OCI-LY7 (cell line): Measurements from ENCODE around the gene KCNIP3. TPM values are rescaled to one million over a fixed set of nuclear protein-coding genes. Genes with fewer than 3 reads are reported as not detected.

ENCODE experiments used
- BruUV-seq: library from RNA; stranded (reverse); fragments of 400-500 nt; replicated peaks from 2 replicates; lab custom pipeline; 2021; lab: Mats Ljungman, UMichigan
- CTCF ChIA-PET: fragments of 300-600 bp; sonication (Branson Sonifier 250); formaldehyde crosslinking; loops from one replicate; lab custom pipeline; 2022; ENCODE audit warnings: antibody characterized with exemption; ENCODE audit not compliant: unreplicated experiment; lab: Charles Lee
- POLR2A ChIA-PET: fragments of 300-600 bp; sonication (Branson Sonifier 250); formaldehyde crosslinking; loops from one replicate; lab custom pipeline; 2022; ENCODE audit warnings: antibody characterized with exemption; lab: Charles Lee
- DNase-seq: peaks from one replicate; pipeline ENCODE4 v3.0.0-alpha.2; 2015; ENCODE audit warnings: low spot score
- H2AFZ ChIP-seq: fragments of 200-600 bp; sonication (generic), shearing (Covaris generic); 2 replicates; pipeline ENCODE4 v1.6.1; 2014; ENCODE audit warnings: mild to moderate bottlenecking, antibody characterized with exemption, low read length, moderate library complexity
- H3K27ac ChIP-seq: fragments of 200-600 bp; sonication (generic); 2 replicates; pipeline ENCODE4 v1.5.1; 2014; ENCODE audit warnings: mixed run types, low read depth, mild to moderate bottlenecking, moderate library complexity, low read length, inconsistent platforms; ENCODE audit not compliant: poor library complexity, severe bottlenecking
- H3K36me3 ChIP-seq: fragments of 200-600 bp; sonication (generic); 2 replicates; pipeline ENCODE4 v1.6.1; 2014; ENCODE audit warnings: mild to moderate bottlenecking, antibody characterized with exemption, low read length, moderate library complexity, mixed read lengths; ENCODE audit not compliant: insufficient read depth
- H3K4me1 ChIP-seq: fragments of 200-600 bp; sonication (generic); 2 replicates; pipeline ENCODE4 v1.5.1; 2014; ENCODE audit warnings: mild to moderate bottlenecking, low read length; ENCODE audit not compliant: insufficient read depth, poor library complexity, severe bottlenecking
- H3K4me2 ChIP-seq: fragments of 200-600 bp; sonication (generic); 2 replicates; pipeline ENCODE4 v1.6.1; 2014; ENCODE audit warnings: mild to moderate bottlenecking, low read length
- H3K4me3 ChIP-seq: fragments of 200-600 bp; sonication (generic); 2 replicates; pipeline ENCODE4 v1.5.1; 2014; ENCODE audit warnings: mild to moderate bottlenecking, low read depth, low read length; ENCODE audit not compliant: poor library complexity, severe bottlenecking
- H3K79me2 ChIP-seq: fragments of 200-600 bp; sonication (generic); 2 replicates; pipeline ENCODE4 v1.6.1; 2016; ENCODE audit warnings: low read depth, mild to moderate bottlenecking, low read length, moderate library complexity, mixed read lengths; ENCODE audit not compliant: insufficient read depth
- H3K9me2 ChIP-seq: fragments of 200-600 bp; sonication (generic); 2 replicates; pipeline ENCODE4 v1.6.1; 2016; ENCODE audit warnings: mild to moderate bottlenecking, low read length, mixed read lengths; ENCODE audit not compliant: insufficient read depth
- H3K9me3 ChIP-seq: fragments of 200-600 bp; sonication (generic); 2 replicates; pipeline ENCODE4 v1.6.1; 2014; ENCODE audit warnings: mild to moderate bottlenecking, mixed run types, low read length, mixed read lengths
- H4K20me1 ChIP-seq: fragments of 200-600 bp; sonication (generic); 2 replicates; pipeline ENCODE4 v1.6.1; 2014; ENCODE audit warnings: mild to moderate bottlenecking, antibody characterized with exemption, low read length, moderate library complexity, mixed read lengths; ENCODE audit not compliant: insufficient read depth
- EZH2phosphoT487 ChIP-seq: fragments of 200-600 bp; sonication (generic); IDR thresholded peaks from 2 replicates; pipeline ENCODE4 v1.6.1; 2018; ENCODE audit warnings: low read depth, borderline replicate concordance, mild to moderate bottlenecking, mixed run types, antibody characterized with exemption, low read length, moderate library complexity, mixed read lengths
- intact Hi-C: fragments of 100-400 bp; cut with micrococcal nuclease; formaldehyde crosslinking; loops from one replicate; pipeline ENCODE4 v1.10.0; 2022; ENCODE audit not compliant: unreplicated experiment
- total RNA-seq, 2 experiments: library from RNA; depleted of rRNA in 1 of 2; stranded (reverse); fragments of >200 nt in 1 of 2; shearing (Covaris generic) in 1 of 2; gene quantifications; 2 replicates each; pipeline ENCODE4 v1.2.3, GENCODE V29; 2014 to 2022
- TF ChIP-seq, protein P1 (sequence below): fragments of 200-600 bp; sonication (generic); conservative IDR thresholded peaks from 2 replicates; pipeline ENCODE4 v1.5.1; 2014; ENCODE audit warnings: mild to moderate bottlenecking, antibody characterized with exemption, low read length, moderate library complexity, mixed read lengths

KCNIP3 gene
- total RNA-seq, 2 experiments from 2014 or later: not detected

DNA sequence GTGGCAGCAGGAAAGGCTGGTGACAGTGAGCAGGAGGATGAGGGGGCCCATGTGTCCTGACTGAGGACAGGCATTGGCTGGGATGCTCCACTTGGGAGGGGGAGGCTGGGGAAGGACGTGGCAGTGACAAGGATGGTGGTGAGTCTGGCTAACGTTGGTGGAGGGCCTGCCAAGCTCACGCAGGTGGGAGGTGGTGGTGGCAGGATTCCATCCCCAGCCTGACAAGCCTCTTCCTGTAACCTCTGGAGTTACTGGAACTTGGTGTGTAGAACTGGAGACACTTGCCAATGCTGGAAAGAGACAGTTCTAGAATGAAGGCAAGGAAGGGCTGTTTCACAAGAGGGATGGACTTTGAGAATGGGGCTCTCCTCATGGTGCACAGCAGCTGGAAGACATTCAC, 14.7 kb upstream of the KCNIP3 start:
- no TSS peak for BruUV-seq
- Histone ChIP-seq H3K4me3 (no peak overlapping the region), H3K4me1 (no peaks in the 10 kb centered on the region)

DNA sequence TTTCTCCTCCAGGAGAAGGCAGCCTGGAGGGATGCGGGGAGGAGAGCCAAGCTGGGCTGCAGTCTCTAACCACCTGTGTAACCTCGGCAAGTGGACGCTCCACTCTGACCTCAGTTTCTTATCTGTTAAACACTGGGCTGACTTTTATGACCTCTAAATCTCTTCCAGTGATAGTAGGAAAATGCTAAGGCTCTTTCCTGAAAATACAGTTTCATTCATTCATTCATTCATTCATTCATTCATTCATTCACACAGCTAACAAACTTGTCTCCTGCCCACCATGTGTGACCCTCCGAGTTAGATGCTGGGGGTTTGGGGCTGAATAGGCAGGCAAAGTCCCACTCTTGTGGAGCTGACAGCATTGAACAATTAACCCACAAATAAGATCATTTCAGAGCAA, 13.6 kb upstream of the KCNIP3 start:
- ChIA-PET POLR2A (no interaction called here), CTCF (no interaction called here)
- no peak for DNase-seq
- no peak overlapping the region for H3K27ac ChIP-seq
- H3K4me2 ChIP-seq: no peak overlapping the region
- intact Hi-C loops: no loop called here
- no peaks in the 10 kb centered on the region for H3K4me1 ChIP-seq
- H3K9me2 ChIP-seq: no peaks in the 10 kb centered on the region
- H2AFZ ChIP-seq: no peak overlapping the region
- no peaks in the 10 kb centered on the region for H3K79me2 ChIP-seq
- no peaks in the 10 kb centered on the region for H3K9me3 ChIP-seq
- H3K36me3 ChIP-seq: no peaks in the 10 kb centered on the region
- no TSS peak for BruUV-seq
- no peak overlapping the region for H3K4me3 ChIP-seq
- H4K20me1 ChIP-seq: no peaks in the 10 kb centered on the region
- no peak for TF ChIP-seq EZH2phosphoT487
- TF ChIP-seq, protein P1, sequence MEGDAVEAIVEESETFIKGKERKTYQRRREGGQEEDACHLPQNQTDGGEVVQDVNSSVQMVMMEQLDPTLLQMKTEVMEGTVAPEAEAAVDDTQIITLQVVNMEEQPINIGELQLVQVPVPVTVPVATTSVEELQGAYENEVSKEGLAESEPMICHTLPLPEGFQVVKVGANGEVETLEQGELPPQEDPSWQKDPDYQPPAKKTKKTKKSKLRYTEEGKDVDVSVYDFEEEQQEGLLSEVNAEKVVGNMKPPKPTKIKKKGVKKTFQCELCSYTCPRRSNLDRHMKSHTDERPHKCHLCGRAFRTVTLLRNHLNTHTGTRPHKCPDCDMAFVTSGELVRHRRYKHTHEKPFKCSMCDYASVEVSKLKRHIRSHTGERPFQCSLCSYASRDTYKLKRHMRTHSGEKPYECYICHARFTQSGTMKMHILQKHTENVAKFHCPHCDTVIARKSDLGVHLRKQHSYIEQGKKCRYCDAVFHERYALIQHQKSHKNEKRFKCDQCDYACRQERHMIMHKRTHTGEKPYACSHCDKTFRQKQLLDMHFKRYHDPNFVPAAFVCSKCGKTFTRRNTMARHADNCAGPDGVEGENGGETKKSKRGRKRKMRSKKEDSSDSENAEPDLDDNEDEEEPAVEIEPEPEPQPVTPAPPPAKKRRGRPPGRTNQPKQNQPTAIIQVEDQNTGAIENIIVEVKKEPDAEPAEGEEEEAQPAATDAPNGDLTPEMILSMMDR: no peak

More for the DNA sequence above, 14.7 kb upstream of the KCNIP3 start:
- no peaks in the 10 kb centered on the region for H3K9me3 ChIP-seq
- ChIA-PET POLR2A (no interaction called here), CTCF (no interaction called here)
- no peaks in the 10 kb centered on the region for H3K36me3 ChIP-seq
- no peak for DNase-seq
- H4K20me1 ChIP-seq: no peaks in the 10 kb centered on the region
- no peak overlapping the region for H3K27ac ChIP-seq
- intact Hi-C loops: no loop called here
- no peak overlapping the region for H3K4me2 ChIP-seq
- H2AFZ ChIP-seq: no peak overlapping the region
- no peaks in the 10 kb centered on the region for H3K9me2 ChIP-seq
- TF ChIP-seq, protein P1: no peak
- TF ChIP-seq EZH2phosphoT487: no peak
- H3K79me2 ChIP-seq: no peaks in the 10 kb centered on the region

DNA sequence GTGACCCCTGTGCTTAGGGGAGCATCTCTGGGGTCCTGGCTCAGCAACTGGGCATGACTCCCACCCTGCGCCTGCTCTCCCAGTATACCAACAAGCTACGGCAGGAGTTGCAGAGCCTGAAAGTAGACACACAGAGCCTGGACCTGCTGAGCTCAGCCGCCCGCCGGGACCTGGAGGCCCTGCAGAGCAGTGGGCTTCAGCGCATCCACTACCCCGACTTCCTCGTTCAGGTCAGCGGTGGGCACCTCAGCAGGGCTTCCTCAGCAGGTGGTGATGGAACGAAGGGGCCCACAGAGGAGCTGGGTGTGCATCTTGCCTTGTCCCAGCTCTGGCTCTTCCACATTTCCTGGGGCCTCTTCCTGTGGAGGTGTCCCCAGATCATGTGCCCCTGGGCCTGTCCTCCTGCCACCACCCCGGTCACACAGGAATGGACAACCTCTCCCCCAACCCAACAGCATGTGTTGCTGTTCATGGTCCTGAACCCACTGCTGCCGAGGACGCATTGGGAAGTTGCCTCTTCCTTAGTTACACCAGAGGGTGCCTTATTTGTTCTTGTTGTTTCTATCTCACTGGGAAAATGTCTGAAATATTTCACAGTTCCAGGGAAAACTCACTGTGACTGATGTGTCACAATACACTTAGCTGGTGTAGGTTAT, 12.1 kb upstream of the KCNIP3 start:
- Histone ChIP-seq H3K9me3 (no peaks in the 10 kb centered on the region), H3K36me3 (no peaks in the 10 kb centered on the region), H3K4me2 (no peak overlapping the region), H3K4me3 (no peak overlapping the region), H3K27ac (no peak overlapping the region), H3K4me1 (no peaks in the 10 kb centered on the region), H2AFZ (no peak overlapping the region), H3K9me2 (no peaks in the 10 kb centered on the region), H4K20me1 (no peaks in the 10 kb centered on the region), H3K79me2 (no peaks in the 10 kb centered on the region)
- no peak for DNase-seq
- TF ChIP-seq, protein P1: no peak
- TF ChIP-seq EZH2phosphoT487: no peak
- no TSS peak for BruUV-seq
- CTCF ChIA-PET: no interaction called here
- intact Hi-C loops: no loop called here
- POLR2A ChIA-PET: no interaction called here
